ENCODE results near the gene SLC39A1.

DNA sequence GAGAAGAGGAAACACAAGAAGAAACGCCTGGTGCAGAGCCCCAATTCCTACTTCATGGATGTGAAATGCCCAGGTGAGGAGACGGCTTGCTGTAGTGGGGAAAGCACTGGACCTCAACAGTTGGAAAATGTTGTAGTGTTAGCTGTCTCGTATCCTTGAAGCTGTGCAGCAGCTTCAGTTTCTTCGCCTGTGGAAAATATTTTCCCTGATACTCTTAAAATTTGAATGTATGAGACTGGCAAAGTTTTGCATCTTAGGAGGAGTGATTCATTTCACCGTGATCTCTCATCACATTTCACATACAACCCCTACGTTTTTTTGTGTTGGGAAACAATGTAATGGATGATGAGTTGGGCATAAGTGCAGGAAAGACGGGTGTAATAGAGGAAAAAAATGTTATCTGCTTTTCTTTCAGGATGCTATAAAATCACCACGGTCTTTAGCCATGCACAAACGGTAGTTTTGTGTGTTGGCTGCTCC, 27.9 kb upstream of the SLC39A1 start:
- TF ChIP-seq, protein P1, sequence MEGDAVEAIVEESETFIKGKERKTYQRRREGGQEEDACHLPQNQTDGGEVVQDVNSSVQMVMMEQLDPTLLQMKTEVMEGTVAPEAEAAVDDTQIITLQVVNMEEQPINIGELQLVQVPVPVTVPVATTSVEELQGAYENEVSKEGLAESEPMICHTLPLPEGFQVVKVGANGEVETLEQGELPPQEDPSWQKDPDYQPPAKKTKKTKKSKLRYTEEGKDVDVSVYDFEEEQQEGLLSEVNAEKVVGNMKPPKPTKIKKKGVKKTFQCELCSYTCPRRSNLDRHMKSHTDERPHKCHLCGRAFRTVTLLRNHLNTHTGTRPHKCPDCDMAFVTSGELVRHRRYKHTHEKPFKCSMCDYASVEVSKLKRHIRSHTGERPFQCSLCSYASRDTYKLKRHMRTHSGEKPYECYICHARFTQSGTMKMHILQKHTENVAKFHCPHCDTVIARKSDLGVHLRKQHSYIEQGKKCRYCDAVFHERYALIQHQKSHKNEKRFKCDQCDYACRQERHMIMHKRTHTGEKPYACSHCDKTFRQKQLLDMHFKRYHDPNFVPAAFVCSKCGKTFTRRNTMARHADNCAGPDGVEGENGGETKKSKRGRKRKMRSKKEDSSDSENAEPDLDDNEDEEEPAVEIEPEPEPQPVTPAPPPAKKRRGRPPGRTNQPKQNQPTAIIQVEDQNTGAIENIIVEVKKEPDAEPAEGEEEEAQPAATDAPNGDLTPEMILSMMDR (IDR thresholded peaks at IDR 0.05), result no peak
- TF ChIP-seq POLR2A (IDR thresholded peaks at IDR 0.05), result no peak
